Stomach (tissue), 9 donors: Measurements from ENCODE around the gene RTBDN. TPM values are rescaled to one million over a fixed set of nuclear protein-coding genes. Genes with fewer than 3 reads are reported as not detected.

ENCODE experiments used
- DNase-seq, 2 donors: peaks; one replicate each; pipeline versions ENCODE4 v3.0.0 to v3.0.0-alpha.2; 2013 to 2019
- H3K27ac ChIP-seq, 5 donors: fragments of 200-600 bp in 4 of 5; sonication (generic) in 4 of 5; one replicate each; pipeline ENCODE4 v1.5.1; 2013 to 2019; ENCODE audit warnings: mild to moderate bottlenecking in 1 of 5, moderate library complexity in 1 of 5
- H3K27me3 ChIP-seq, 3 donors: fragments of 200-600 bp; sonication (generic); one replicate each; pipeline ENCODE4 v1.5.1; 2017 to 2019; ENCODE audit warnings: mixed run types in 1 of 3
- H3K36me3 ChIP-seq, 4 donors: fragments of 200-600 bp; sonication (generic); 1 replicate in 3 of 4; 2 replicates in 1 of 4; pipeline ENCODE4 v1.5.1; 2016 to 2019
- H3K4me1 ChIP-seq, 4 donors: fragments of 200-600 bp; sonication (generic); one replicate each; pipeline ENCODE4 v1.5.1; 2016 to 2019
- H3K4me3 ChIP-seq, 4 donors: fragments of 200-600 bp; sonication (generic) in 3 of 4; one replicate each; pipeline ENCODE4 v1.5.1; 2016 to 2019; ENCODE audit warnings: mild to moderate bottlenecking in 1 of 4
- H3K9me3 ChIP-seq, 4 donors: fragments of 200-600 bp; sonication (generic); one replicate each; pipeline ENCODE4 v1.5.1; 2016 to 2019
- EP300 ChIP-seq: sonication (generic); formaldehyde crosslinking; IDR thresholded peaks from one replicate; pipeline ENCODE4 v1.6.1; 2017; ENCODE audit warnings: antibody characterized with exemption
- POLR2A ChIP-seq, 4 donors: fragments of 450-650 bp; IDR thresholded peaks; one replicate each; pipeline ENCODE4 v1.6.1; 2016; ENCODE audit warnings: antibody characterized with exemption in 4 of 4, control low read depth in 2 of 4, mild to moderate bottlenecking in 1 of 4, moderate library complexity in 1 of 4
- POLR2AphosphoS5 ChIP-seq, 3 donors: sonication (generic); formaldehyde crosslinking; IDR thresholded peaks; one replicate each; pipeline ENCODE4 v1.6.1; 2016; ENCODE audit warnings: antibody characterized with exemption in 3 of 3
- WGBS, 5 donors: extraction: QIAGEN DNeasy Blood & Tissue Kit in 3 of 5; methylation state at CpG; one replicate each; pipeline versions ENCODE4 v1.1.5 to v1.1.7; 2013 to 2018; 5-methylcytosine and 5-hydroxymethylcytosine counted together
- intact Hi-C: fragments of 100-400 bp; cut with DNase I; formaldehyde crosslinking; loops from one replicate; pipeline ENCODE4 v1.15.1; 2023; ENCODE audit warnings: low total_unique reads
- polyA plus RNA-seq, 3 donors: library from polyadenylated mRNA; stranded (reverse); fragments of 200-250 nt; gene quantifications; one replicate each; pipeline ENCODE4 v1.2.3, GENCODE V29; 2013
- total RNA-seq, 5 donors: library from RNA; depleted of rRNA; stranded (reverse); fragments of >200 nt; gene quantifications; one replicate each; pipeline versions ENCODE4 v1.1.0 to v1.2.3, GENCODE V29; 2014 to 2016
- TF ChIP-seq, protein P1 (sequence below), 7 experiments: fragments of 450-650 bp in 4 of 7; fragments of 200-600 bp in 3 of 7; sonication (generic) in 3 of 7; IDR thresholded peaks; one replicate each; pipeline ENCODE4 v1.5.1; 2016 to 2019; ENCODE audit warnings: antibody characterized with exemption in 7 of 7, control low read depth in 2 of 7, mild to moderate bottlenecking in 1 of 7
- donor health status: healthy with polysubstance abuse.
- donor health status: Bipolar disorder and iron deficiency.
- donor health status: healthy.

The RTBDN gene
- total and polyA plus RNA-seq, 8 donors, result 0.53 TPM; not detected in 7

- DNase-seq, result peak; percentile 87 to 95
- Histone ChIP-seq H3K36me3 (peaks cover 12 to 38% (median 33%) of the 10 kb centered on the region in 4 donors), H3K4me1 (peaks cover 13 to 50% (median 36%) of the 10 kb centered on the region in 4 donors), H3K27ac (peak within 1 kb of the TSS; percentile 76 to 86 (median 83)), H3K4me3 (peak within 1 kb of the TSS; percentile 80 to 86 (median 80)), H3K27me3 (peaks cover 0 to 6% (median 0%) of the 10 kb centered on the region in 3 donors), H3K9me3 (no peaks in the 10 kb centered on the region)
- TF ChIP-seq POLR2A (IDR thresholded peaks at IDR 0.05) (peak in 2 of 4 donors; percentile 36 to 84), POLR2AphosphoS5 (IDR thresholded peaks at IDR 0.05) (peak; percentile 86 to 98 (median 97))
- TF ChIP-seq, protein P1, sequence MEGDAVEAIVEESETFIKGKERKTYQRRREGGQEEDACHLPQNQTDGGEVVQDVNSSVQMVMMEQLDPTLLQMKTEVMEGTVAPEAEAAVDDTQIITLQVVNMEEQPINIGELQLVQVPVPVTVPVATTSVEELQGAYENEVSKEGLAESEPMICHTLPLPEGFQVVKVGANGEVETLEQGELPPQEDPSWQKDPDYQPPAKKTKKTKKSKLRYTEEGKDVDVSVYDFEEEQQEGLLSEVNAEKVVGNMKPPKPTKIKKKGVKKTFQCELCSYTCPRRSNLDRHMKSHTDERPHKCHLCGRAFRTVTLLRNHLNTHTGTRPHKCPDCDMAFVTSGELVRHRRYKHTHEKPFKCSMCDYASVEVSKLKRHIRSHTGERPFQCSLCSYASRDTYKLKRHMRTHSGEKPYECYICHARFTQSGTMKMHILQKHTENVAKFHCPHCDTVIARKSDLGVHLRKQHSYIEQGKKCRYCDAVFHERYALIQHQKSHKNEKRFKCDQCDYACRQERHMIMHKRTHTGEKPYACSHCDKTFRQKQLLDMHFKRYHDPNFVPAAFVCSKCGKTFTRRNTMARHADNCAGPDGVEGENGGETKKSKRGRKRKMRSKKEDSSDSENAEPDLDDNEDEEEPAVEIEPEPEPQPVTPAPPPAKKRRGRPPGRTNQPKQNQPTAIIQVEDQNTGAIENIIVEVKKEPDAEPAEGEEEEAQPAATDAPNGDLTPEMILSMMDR (IDR thresholded peaks at IDR 0.05), result no peak
- intact Hi-C loops, result loop anchor here (5.0 kb wide), 1 partner anchor 34 kb away; no protein-coding TSS in a partner anchor
- WGBS, 5 donors, result 0 to 2% (median 0%) methylated on average over 27 to 78 of the region's 78 CpGs
These were observed 32.7 kb downstream of the RTBDN start, which contains the start of the genes PRDX2 and THSD8 for GRCh38 chr19:12801466-12802266. TSS of gene PRDX2 (minus strand) at chr19:12801800. CDS start at chr19:12801261, 539 bp downstream. TSS of gene THSD8 (plus strand) at chr19:12802069. CDS start at chr19:12802072, 3 bp downstream.

- WGBS, 5 donors, result 6 to 13% (median 8%) methylated on average over 22 to 38 of the region's 38 CpGs
- Histone ChIP-seq H3K27me3 (peaks cover 0 to 6% (median 0%) of the 10 kb centered on the region in 3 donors), H3K4me3 (peak overlapping the region; percentile 80 to 86 (median 80)), H3K36me3 (peaks cover 12 to 38% (median 33%) of the 10 kb centered on the region in 4 donors), H3K27ac (peak overlapping the region; percentile 76 to 86 (median 83)), H3K4me1 (peaks cover 16 to 50% (median 36%) of the 10 kb centered on the region in 4 donors), H3K9me3 (no peaks in the 10 kb centered on the region)
- peak in 1 of 2 donors; percentile 55 for DNase-seq
- intact Hi-C loops, result loop anchor here (5.0 kb wide), 1 partner anchor 34 kb away; no protein-coding TSS in a partner anchor
- TF ChIP-seq POLR2A (IDR thresholded peaks at IDR 0.05), result no peak
- TF ChIP-seq, protein P1 (IDR thresholded peaks at IDR 0.05), result no peak
- no peak for TF ChIP-seq POLR2AphosphoS5 (IDR thresholded peaks at IDR 0.05)
- TF ChIP-seq EP300, result no peak
These were observed 33.4 kb downstream of the RTBDN start for GRCh38 chr19:12800923-12801465.

GRCh38 chr19:12800466-12800770 is 34.0 kb downstream of the RTBDN start:
- intact Hi-C loops, result loop anchor here (5.0 kb wide), 1 partner anchor 33 kb away; no protein-coding TSS in a partner anchor
- H3K27ac ChIP-seq, result peak overlapping the region in 4 of 5 donors; percentile 4 to 86 (median 84)
- H3K4me3 ChIP-seq, result peak overlapping the region; percentile 80 to 86 (median 80)

More at GRCh38 chr19:12800466-12800770, 34.0 kb downstream of the RTBDN start:
- 25 to 90% (median 55%) methylated on average over 1 of the region's 1 CpG for WGBS, 5 donors
- H3K36me3 ChIP-seq, result peaks cover 12 to 38% (median 33%) of the 10 kb centered on the region in 4 donors
- peaks cover 20 to 54% (median 39%) of the 10 kb centered on the region in 4 donors for H3K4me1 ChIP-seq
- TF ChIP-seq EP300 (no peak), POLR2AphosphoS5 (IDR thresholded peaks at IDR 0.05) (no peak), POLR2A (IDR thresholded peaks at IDR 0.05) (no peak)
- TF ChIP-seq, protein P1 (IDR thresholded peaks at IDR 0.05), result no peak
- peaks cover 0 to 6% (median 0%) of the 10 kb centered on the region in 3 donors for H3K27me3 ChIP-seq
- no peaks in the 10 kb centered on the region for H3K9me3 ChIP-seq
- DNase-seq, result no peak
